Pancreas (tissue), 10 donors: ENCODE results near the gene PRDM1. TPM values are rescaled to one million over a fixed set of nuclear protein-coding genes. Genes with fewer than 3 reads are reported as not detected.

Experiments used
- ATAC-seq, 4 donors: fragments of 200-7000 bp; cut with Tn5 transposase; one replicate each; pipeline versions ENCODE4 v1.8.0 to v1.9.1; 2020; ENCODE audit warnings: mild to moderate bottlenecking in 4 of 4, moderate library complexity in 4 of 4
- DNase-seq, 6 donors: peaks; one replicate each; pipeline ENCODE4 v3.0.0-alpha.2; 2020
- FAIRE-seq: peaks from 2 replicates; lab custom pipeline; 2012; peaks lifted over from hg19 to GRCh38; lab: Jason Lieb, UNC
- H3K27ac ChIP-seq, 4 donors: fragments of 200-600 bp; sonication (generic); 1 replicate in 3 of 4; 2 replicates in 1 of 4; pipeline versions ENCODE4 v1.5.0 to v1.8.0; 2020
- H3K27me3 ChIP-seq, 4 donors: fragments of 200-600 bp; one replicate each; pipeline ENCODE4 v1.8.0; 2021
- H3K36me3 ChIP-seq, 3 donors: fragments of 200-600 bp; sonication (generic) in 1 of 3; one replicate each; pipeline versions ENCODE4 v1.5.0 to v1.8.0; 2020 to 2021
- H3K4me1 ChIP-seq, 3 donors: fragments of 200-600 bp; one replicate each; pipeline ENCODE4 v1.8.0; 2021
- H3K4me3 ChIP-seq, 4 donors: fragments of 200-600 bp; sonication (generic) in 2 of 4; one replicate each; pipeline versions ENCODE4 v1.5.0 to v1.8.0; 2020 to 2021
- H3K9me3 ChIP-seq, 4 donors: fragments of 200-600 bp; one replicate each; pipeline ENCODE4 v1.8.0; 2021
- WGBS, 2 donors: extraction: QIAGEN DNeasy Blood & Tissue Kit; methylation state at CpG; one replicate each; pipeline ENCODE4 v1.1.7; 2013; 5-methylcytosine and 5-hydroxymethylcytosine counted together
- intact Hi-C, 3 donors: fragments of 100-400 bp; cut with DNase I; formaldehyde crosslinking; loops; one replicate each; pipeline versions ENCODE4 v1.11.1 to v1.14.2; 2022
- polyA plus RNA-seq, 2 donors: library from polyadenylated mRNA; stranded (reverse); fragments of 200-250 nt; gene quantifications; one replicate each; pipeline ENCODE4 v1.2.3, GENCODE V29; 2013
- total RNA-seq, 6 donors: library from RNA; stranded (reverse); fragmentation: NEBNext Ultra II Directional in 4 of 6; extraction: Animal tissue kit (Norgen Biotek cat#: 25700) in 4 of 6; gene quantifications; one replicate each; pipeline versions ENCODE4 v1.2.1 to v1.2.4, GENCODE V29; 2021 to 2023
- TF ChIP-seq, protein P1 (sequence below), 4 donors: fragments of 200-600 bp; sonication (generic) in 3 of 4; IDR thresholded peaks; one replicate each; pipeline versions ENCODE4 v1.5.0 to v1.8.0; 2021; ENCODE audit warnings: antibody characterized with exemption in 4 of 4
- donor health status: healthy with polysubstance abuse.
- donor health status: DM: no; HTN: no; CAD: no; lungs with moderate emphysema.
- donor health status: DM: no; HTN: no; CAD: no.
- donor health status: control.
- donor health status: control.
- donor health status: Bipolar disorder and iron deficiency.
- donor health status: DM: yes; HTN: yes; CAD: no.
- donor health status: DM: no; HTN: no; CAD: no.
- donor health status: DM: no; HTN: no; CAD: no.
- donor health status: DM: yes; HTN: yes; CAD: no.

Gene PRDM1
- total and polyA plus RNA-seq, 8 donors = 0.30 to 5.5 (median 0.96) TPM

DNA sequence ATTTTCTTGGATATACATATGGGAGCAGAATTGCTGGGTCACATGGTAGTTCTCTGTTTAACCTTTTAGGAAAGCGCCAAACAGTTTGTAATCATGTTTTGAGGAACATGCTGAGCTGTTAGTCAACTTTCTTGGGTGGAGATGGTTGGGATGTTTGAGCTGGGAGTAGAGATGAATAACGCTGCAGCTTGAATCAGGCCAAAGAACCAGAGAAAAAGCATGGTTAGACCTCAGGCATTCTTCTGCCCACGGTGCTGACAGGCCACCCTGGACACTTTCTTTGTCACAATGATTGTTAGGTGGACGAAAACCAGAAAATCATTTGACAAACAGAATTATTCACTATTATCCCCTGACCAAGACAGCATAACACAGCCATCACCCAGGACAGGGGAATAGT, 66.8 kb downstream of the PRDM1 start:
- H3K36me3 ChIP-seq = no peaks in the 10 kb centered on the region
- no peak overlapping the region for H3K4me3 ChIP-seq
- ATAC-seq = no peak
- FAIRE-seq = no peak
- no peak for DNase-seq
- no peaks in the 10 kb centered on the region for H3K9me3 ChIP-seq
- H3K27ac ChIP-seq = no peak overlapping the region
- no peaks in the 10 kb centered on the region for H3K27me3 ChIP-seq
- 80 to 82% methylated on average over 4 of the region's 4 CpGs for WGBS, 2 donors
- H3K4me1 ChIP-seq = no peaks in the 10 kb centered on the region
- intact Hi-C loops = no loop called here
- TF ChIP-seq, protein P1, sequence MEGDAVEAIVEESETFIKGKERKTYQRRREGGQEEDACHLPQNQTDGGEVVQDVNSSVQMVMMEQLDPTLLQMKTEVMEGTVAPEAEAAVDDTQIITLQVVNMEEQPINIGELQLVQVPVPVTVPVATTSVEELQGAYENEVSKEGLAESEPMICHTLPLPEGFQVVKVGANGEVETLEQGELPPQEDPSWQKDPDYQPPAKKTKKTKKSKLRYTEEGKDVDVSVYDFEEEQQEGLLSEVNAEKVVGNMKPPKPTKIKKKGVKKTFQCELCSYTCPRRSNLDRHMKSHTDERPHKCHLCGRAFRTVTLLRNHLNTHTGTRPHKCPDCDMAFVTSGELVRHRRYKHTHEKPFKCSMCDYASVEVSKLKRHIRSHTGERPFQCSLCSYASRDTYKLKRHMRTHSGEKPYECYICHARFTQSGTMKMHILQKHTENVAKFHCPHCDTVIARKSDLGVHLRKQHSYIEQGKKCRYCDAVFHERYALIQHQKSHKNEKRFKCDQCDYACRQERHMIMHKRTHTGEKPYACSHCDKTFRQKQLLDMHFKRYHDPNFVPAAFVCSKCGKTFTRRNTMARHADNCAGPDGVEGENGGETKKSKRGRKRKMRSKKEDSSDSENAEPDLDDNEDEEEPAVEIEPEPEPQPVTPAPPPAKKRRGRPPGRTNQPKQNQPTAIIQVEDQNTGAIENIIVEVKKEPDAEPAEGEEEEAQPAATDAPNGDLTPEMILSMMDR (IDR thresholded peaks at IDR 0.05) = no peak

DNA sequence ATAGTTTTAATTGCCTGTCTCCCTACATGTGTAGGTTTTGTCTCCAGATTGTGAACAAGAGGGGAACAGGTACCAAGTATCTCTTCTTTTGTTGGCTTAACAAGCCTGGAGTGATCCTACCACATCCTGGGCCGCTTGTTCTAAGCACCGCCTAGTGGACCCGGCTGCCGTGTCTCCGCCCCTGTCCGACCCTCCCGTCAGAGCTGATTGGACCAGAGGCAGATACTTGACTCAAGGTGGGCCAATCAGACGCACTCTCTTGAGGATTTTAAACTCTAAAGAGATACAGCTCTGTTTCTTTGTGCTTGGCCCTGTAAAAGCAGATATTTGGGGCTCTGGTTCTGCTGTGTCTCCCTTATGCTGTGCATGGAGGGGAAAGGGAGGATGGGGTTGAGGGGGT, 68.2 kb downstream of the PRDM1 start:
- Histone ChIP-seq H3K27ac (no peak overlapping the region), H3K4me3 (no peak overlapping the region), H3K4me1 (no peaks in the 10 kb centered on the region), H3K36me3 (no peaks in the 10 kb centered on the region), H3K27me3 (no peaks in the 10 kb centered on the region), H3K9me3 (no peaks in the 10 kb centered on the region)
- WGBS, 2 donors = 91% methylated on average over 8 of the region's 8 CpGs
- FAIRE-seq (no peak), DNase-seq (no peak), ATAC-seq (no peak)
- intact Hi-C loops = no loop called here
- TF ChIP-seq, protein P1 (IDR thresholded peaks at IDR 0.05) = no peak

DNA sequence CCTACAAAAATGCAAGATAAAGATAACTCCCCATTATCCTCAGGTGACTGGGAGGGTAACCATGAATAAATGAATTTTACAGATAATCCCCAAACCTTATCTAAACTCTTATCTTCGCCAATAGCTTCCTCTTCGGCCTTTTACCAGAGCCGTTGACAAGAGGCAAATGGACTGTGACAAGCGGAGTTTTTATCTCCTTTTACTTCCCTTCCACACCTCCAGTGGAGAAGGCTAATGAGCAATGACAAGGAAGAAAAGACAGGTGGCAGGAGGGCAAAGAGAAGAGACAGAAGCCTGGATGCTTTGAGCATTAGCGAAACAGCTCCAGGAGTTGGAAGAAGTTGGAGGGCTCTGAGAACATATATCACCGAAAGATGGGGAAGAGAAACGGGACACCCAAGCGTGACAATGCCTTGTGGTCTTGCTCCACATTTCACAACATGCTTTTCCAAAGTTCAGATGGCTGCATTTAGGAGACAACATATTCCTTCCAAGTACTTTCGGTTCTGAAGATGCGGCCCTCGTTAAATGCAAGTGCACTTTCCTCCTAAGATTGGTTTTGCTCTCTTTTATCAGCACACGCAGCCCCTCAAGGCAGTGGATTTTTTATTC, 69.2 kb downstream of the PRDM1 start:
- FAIRE-seq (no peak), DNase-seq (no peak), ATAC-seq (no peak)
- H3K27me3 ChIP-seq = no peaks in the 10 kb centered on the region
- TF ChIP-seq, protein P1 (IDR thresholded peaks at IDR 0.05) = no peak
- H3K4me3 ChIP-seq = no peak overlapping the region
- no peak overlapping the region for H3K27ac ChIP-seq
- no peaks in the 10 kb centered on the region for H3K36me3 ChIP-seq
- no peaks in the 10 kb centered on the region for H3K9me3 ChIP-seq
- WGBS, 2 donors = 77% methylated on average over 12 of the region's 12 CpGs
- no peaks in the 10 kb centered on the region for H3K4me1 ChIP-seq
- intact Hi-C loops = no loop called here

DNA sequence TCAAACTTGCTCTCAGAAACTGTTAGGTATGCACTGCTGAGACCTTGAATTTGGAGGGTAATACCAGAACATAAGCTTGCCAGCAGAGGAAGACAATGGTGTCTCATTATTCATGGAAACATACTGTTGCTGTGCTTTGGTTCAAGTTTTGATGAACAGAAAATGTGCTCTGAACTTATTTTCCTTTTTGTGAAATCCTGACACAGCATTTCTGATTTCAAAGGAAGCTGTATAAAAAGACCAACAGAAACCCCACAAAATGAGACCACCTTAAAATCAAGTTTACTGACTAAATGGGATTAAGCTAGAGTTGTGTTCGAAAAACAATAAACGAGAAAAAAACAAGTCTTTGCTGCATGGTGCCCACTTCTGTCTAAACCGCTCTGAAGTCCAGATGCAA, 70.3 kb downstream of the PRDM1 start:
- Histone ChIP-seq H3K27me3 (no peaks in the 10 kb centered on the region), H3K4me3 (no peak overlapping the region), H3K36me3 (no peaks in the 10 kb centered on the region), H3K9me3 (no peaks in the 10 kb centered on the region), H3K4me1 (no peaks in the 10 kb centered on the region), H3K27ac (no peak overlapping the region)
- 74 to 85% methylated on average over 3 of the region's 3 CpGs for WGBS, 2 donors
- FAIRE-seq (no peak), ATAC-seq (no peak), DNase-seq (no peak)
- intact Hi-C loops = no loop called here
- TF ChIP-seq, protein P1 (IDR thresholded peaks at IDR 0.05) = no peak

DNA sequence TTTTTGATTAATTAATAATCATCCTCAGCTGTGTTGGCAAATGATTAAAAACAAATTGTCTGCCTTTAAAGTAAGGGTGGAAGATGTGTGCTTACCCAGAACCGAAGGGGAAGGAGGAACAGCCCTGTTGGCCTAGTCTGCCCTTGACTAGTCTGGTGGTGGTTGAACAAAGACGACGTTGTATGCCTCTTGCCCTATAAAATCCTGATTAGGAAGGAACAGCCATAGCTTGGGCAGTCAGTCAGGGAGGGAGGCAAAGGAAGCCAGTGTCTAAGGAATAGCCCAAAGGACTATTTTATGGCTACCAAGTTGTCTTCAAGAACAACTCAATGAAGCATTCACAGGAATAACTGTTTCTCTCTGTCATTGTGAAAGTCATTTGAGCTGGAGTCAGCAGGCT, 70.7 kb downstream of the PRDM1 start:
- FAIRE-seq (no peak), ATAC-seq (no peak), DNase-seq (no peak)
- no peaks in the 10 kb centered on the region for H3K9me3 ChIP-seq
- H3K27ac ChIP-seq = no peak overlapping the region
- H3K4me1 ChIP-seq = no peaks in the 10 kb centered on the region
- TF ChIP-seq, protein P1 (IDR thresholded peaks at IDR 0.05) = no peak
- no peaks in the 10 kb centered on the region for H3K36me3 ChIP-seq
- WGBS, 2 donors = 35 to 51% methylated on average over 3 of the region's 3 CpGs
- no peak overlapping the region for H3K4me3 ChIP-seq
- intact Hi-C loops = no loop called here
- no peaks in the 10 kb centered on the region for H3K27me3 ChIP-seq
